ENCODE results near the gene TCF3.
"Not testable (repeated sequence)": the region's sequence is repeated elsewhere in the genome, so short reads cannot be mapped to it uniquely, and the experiment has no call there.

Gene TCF3

DNA sequence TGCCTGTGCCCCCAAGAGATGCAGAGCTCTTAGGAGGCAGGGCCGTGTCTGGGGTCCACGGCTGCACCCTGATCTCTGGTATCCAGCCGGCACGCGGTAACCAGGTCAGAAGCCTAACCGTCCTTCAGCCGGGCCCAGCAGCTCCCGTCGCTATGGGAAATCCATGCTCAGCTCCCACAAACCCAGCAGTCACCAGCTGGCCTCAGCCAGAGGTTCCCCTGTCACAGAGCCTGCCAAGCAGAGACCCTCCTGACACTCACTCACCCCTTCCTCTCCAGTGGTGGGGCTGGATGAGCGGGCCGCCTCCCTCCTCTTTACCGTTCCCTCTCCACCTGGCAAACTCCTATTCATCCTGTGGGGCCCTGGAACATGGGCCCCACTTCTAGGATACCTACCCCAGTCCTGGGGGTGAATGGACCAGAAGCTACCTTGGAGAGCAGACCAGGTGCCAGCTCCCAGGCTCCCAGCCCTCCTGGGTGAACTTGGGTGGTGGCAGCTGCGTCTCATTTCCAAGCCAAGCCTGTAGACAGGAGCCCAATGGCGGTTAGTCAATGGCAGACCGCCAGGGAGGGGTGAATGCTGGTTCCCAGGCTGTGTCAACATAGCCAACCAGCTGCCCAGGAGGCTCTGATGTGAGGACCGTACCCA is 21.4 kb upstream of the TCF3 start:
- intact Hi-C loops (cut with DNase I), result no loop called here
- DNase-seq, result no peak

DNA sequence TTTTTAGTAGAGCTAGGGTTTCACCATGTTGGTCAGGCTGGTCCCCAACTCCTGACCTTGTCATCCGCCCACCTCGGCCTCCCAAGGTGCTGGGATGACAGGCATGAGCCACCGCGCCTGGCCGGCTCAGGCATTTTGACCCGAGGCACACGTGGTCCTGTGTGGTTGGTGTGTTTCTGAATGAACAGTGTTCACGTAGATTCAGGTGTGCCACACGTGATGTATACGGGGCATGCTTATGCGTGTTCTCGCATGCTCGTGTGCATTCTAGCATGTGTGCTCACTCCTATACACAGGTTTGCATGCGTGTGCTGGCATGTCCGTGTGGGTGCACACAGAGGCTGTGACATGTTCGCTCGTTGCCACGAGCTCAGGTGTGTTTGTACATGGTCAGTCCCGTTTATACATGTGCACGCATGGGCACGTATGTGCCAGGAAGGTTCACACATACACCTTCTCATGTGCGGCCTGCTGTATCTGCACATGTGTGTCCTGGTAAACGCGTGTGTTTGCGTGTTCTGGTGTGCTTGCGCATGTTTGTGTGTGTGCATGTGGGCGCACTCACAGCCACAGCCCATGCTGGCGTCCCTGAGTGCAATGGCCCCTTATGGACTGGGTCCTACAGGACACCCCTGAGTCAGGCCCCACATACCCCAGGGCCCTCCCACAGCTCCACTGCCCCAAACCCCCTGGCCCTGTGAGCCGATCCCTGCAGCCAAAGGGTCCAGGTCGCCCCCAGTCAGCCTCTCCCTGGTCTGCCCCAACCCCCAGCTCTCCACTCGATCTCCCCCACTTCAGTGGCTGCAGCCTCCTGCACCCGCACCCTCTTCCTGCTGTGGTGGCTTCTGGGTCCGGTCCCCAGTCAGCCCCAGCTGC is 20.6 kb upstream of the TCF3 start:
- DNase-seq, result no peak

DNA sequence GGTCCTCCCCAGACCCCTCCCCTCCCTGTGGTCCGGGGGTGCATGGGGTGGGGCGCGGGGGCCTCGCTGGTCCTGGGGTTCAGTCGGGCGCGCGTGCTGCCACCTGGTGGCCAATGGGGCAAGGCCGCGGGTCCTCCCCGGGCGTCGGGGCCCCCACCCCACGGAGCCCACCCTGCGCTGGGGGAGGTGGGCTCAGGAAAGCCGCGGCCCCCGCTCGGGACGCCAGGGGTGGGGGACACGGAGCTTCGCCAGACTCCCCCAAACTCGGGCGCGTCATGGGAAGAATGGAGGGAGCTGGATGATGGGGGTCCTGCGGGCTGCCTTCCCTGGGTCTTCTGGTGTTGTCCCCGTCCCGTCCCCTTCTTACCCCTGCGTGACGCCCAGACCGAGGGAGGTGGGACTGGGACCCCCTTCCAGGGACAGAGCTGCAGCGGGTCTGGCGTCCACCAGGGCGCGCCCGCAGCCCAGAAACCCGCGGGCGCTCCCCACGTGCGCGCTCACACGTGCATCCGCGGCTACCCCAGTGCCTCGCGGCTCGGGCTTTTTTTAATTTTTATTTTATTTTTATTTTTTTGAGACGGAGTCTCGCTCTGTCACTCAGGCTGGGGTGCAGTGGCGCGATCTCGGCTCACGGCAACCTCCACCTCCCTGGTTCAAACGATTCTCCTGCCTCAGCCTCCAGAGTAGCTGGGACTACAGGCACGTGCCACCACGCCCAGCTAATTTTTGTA is 19.8 kb upstream of the TCF3 start:
- intact Hi-C loops (cut with DNase I), result loop anchor here (1.0 kb wide), 1 partner anchor 126 kb away; no protein-coding TSS in a partner anchor
- peak in 4 of 10 donors; percentile 13 to 52 (median 32) for DNase-seq

More for the DNA sequence above, 20.6 kb upstream of the TCF3 start:
- intact Hi-C loops (cut with DNase I), result loop anchor here (1.0 kb wide), 1 partner anchor 127 kb away; no protein-coding TSS in a partner anchor

DNA sequence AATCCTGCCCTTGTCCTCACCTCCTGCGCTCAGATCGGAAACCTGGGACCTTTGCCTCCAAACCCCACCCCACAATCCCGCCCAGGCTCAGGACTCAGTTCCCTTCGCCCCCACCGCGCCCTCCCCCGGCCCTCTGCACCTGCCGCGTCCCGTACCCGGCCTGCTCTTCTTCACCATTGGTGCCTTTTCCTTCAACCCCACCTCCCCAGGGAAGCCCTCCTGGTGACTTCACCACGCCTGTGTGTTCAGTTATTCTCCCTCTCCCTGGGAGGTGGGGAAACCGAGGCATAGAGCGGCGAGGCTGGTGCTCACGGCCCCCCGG is 19.3 kb upstream of the TCF3 start:
- intact Hi-C loops (cut with DNase I), result loop anchor here (1.0 kb wide), 1 partner anchor 125 kb away; no protein-coding TSS in a partner anchor
- no peak for DNase-seq

DNA sequence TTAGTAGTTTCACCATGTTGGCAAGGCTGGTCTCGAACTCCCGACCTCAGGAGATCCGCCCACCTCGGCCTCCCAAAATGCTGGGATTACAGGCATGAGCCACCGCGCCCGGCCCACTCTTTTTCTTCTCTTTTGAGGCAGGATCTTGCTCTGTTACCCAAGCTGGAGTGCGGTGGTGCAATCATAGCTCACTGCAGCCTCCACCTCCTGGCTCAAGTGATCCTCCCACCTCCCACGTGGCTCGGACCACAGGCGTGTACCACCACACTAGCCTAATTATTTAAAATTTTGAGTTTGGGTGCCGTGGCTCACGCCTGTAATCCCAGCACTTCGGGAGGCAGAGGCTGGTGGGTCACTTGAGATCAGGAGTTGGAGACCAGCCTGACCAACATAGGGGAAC is 18.3 kb upstream of the TCF3 start:
- DNase-seq; intact Hi-C loops (cut with DNase I): not testable (repeated sequence)

DNA sequence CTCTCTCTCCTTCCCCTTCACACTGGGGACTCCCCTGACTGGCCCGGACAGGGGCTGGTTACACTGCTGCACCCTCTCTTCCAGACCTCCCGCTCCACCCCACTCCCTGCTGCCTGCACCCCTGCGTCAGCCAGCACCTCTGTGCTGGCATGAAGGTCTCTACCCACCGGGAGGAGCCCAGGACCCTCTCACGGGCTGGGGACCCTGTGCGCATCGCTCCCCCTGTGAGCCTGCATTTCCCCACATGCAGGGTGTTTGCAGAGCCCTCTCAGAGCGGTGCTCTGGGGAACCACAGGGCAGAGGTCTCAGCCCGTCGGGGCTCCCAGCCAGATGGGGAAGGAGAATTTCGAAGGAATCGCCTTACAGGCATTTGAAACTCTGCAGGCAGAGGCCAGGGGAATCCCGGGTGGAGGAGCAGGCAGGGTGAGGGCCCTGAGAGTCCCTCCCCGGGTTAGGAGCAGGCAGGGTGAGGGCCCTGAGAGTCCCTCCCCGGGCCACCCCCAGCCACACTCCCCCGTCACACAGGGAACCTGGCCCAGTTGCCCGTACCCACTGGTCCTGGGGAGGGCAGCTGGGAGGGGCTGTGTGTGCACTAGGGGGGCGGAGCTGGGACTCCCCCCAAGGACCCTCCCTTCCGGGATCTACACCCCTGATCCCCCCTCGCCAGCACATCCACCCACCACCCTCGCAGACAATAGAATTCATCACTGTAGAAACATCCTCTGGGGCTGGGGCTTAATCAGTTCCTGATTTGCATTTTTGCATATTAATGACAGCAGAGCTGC is 16.3 kb upstream of the TCF3 start:
- DNase-seq, result no peak
- intact Hi-C loops (cut with DNase I), result no loop called here

DNA sequence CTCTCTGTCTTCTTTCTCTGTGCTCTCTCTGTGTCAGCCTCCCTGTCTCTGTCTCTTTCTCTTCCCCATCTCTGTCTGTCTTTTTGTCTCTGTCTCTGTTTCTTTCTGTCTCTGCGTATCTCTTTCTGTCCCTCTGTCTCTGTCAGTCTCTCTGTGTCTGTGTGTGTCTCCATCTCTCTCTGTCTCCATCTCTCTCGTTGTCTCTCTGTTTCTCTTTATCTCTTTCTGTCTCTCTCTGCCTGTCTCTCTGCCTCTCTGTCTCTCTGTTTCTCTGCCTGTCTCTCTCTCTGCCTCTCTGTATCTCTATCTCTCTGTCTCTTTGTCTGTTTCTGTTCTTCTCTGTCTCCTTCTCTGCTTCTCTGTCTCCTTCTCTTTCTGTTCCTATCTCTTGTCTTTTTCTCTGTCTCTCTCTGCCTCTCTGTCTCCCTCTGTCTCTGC is 15.7 kb upstream of the TCF3 start:
- no peak for DNase-seq
- intact Hi-C loops (cut with DNase I), result no loop called here

DNA sequence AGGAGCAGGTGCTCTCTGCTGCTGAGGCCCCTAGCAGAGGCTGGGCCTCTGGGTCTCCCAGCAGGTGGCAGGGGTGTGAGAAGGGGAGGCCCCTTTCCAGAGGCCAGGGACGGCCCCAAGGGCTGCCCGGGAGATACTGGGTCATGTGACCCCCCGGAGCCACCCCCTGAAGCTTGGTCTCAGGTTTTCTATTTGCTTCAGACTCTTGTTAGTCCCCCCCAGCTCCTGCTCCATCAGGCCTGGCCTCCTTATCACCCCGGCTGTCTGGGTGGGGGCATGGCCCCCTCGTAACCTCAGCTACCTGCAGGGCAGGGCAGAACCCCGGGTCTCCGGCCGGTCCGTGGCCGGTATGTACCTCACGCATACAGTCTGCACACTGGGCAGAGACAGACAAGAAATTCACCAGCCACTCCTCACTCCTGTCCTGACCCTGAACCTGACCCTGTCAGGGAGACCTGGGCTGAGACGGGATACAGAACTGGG is 13.2 kb upstream of the TCF3 start:
- peak in 1 of 10 donors; percentile 78 for DNase-seq
- intact Hi-C loops (cut with DNase I), result no loop called here

DNA sequence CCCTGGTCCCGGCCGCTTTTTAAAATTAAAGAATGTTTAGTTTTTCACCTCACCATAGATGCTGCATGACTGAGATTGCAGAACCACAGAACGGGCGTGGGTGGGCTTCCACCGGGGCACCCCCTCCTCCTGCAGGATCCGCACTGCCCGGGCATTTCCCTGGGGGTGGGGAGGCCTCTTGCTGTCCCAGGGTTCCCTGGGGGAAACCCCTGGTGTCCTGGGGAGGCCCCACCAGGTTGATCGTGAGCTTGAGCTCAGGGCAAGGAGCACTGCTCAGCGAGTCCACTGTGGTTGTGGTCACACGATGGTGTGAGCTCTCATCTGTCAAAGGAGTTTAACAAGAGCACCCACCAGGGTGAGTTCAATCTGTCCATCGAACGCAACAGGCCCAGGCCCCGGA is 11.4 kb upstream of the TCF3 start:
- intact Hi-C loops (cut with DNase I), result no loop called here
- no peak for DNase-seq

DNA sequence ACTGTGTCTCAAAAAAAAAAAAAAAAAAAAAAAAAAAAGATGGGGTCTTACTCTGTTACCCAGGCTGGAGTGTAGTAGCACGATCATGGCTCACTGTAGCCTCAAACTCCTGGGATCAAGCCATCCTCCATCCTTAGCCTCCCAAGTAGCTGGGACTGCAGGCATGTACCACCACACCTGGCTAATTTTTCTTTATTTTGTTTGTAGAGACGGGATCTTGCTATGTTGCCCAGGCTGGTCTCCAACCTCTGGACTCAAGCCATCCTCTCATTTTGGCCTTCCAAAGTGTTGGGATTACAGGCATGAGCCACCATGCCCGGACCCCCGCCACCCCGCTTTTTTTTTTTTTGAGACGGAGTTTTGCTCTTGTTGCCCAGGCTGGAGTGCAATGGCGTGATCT is 10.8 kb upstream of the TCF3 start:
- DNase-seq; intact Hi-C loops (cut with DNase I): not testable (repeated sequence)

DNA sequence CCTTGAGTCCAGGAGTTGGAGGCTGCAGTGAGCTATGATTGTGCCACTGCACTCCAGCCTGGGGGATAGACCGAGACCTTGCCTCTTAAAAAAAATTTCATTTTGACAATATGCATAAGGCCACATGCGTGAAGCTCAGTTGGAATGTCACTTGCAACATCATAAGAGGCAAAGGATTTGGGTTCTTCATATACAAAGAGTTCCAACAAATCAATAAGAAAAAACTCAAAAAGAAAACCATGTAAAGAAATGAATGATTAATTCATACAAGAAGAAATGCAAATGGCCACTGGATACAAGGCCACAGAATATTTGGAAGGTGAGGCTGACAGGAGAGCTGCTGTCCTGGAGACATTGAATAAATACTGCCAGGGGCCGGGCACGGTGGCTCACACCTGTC is 9.6 kb upstream of the TCF3 start:
- DNase-seq, result no peak
- intact Hi-C loops (cut with DNase I), result loop anchor here (2.0 kb wide), 1 partner anchor 41 kb away; no protein-coding TSS in a partner anchor

DNA sequence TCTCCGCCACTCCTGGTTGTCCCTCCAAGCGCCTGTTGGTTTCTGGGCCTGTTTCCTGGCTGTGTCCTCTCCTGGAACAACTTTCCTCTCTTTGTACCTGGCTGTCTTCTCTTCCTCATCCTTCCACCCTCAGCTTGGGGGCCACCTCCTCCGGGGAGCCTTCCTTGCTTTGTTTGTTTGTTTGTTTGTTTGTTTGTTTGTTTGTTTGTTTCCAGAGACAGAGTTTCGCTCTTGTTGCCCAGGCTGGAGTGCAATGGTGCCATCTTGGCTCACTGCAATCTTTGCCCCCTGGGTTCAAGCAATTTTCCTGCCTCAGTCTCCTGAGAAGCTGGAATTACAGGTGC is 6.6 kb upstream of the TCF3 start:
- intact Hi-C loops (cut with DNase I), result no loop called here
- no peak for DNase-seq

DNA sequence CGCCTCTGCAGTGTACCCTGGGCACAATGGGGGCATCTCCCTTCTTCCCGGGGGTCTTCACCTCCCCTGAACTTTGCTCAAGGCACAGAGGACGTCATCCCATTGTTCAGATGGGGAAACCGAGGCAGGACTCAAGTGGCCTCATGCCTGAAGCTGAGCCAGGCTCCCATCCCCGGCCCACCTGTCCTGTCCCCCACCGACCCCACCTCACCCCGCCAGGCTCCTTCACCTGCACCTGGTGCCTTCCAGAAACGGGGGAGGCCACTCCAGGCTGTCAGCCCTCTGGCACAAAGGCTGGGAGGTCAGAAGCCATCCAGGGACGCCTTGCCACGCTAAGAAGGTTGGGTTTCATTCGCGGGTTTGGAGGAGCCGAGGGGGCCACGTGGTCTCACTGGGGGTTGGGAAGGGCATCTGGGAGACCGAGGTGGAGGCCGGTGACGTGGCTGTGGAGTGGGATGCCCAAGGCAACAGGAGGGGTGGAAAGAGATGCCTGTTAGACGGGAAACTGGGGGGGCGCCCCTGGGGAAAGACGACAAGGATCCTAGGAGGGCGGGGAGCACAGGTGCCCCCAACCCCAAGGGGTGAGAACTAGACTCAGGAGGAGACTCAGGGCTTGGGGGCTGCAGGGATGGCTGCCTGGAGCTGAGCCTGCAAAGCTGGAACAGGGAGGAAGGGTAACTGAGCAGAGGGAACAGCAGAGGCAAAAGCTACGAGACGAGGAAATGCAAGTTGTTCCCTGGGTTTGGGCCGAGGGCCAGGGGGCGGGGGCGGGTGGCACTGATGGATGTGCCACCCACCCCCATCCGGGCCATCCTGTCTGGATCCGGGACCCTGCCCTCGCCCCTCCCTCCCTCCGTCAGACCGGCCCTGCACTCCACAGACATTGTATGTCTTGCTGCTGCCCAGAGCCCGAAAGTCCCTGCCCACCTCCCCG is 6.0 kb upstream of the TCF3 start:
- DNase-seq, result no peak
- intact Hi-C loops (cut with DNase I), result no loop called here

DNA sequence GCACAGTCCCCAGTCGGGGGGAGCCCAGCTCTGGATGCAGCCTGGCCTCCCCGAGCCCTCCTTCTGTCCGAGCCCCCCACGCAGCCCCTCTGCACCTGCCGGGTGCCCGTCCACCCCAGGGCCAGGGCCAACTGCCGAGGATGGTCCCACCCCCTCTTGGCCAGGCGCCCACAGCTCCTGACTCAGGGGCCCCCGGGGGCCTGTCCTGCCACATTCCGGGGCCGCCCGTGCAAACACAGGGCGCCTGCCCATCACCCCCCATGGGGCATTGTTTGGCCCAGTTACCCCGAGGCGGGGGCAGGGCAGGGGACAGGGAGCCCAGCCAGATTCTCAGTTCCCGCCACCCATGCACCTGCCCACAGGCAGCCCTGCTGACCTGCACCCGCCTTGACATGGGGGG is 5.3 kb upstream of the TCF3 start:
- DNase-seq, result no peak
- intact Hi-C loops (cut with DNase I), result no loop called here

DNA sequence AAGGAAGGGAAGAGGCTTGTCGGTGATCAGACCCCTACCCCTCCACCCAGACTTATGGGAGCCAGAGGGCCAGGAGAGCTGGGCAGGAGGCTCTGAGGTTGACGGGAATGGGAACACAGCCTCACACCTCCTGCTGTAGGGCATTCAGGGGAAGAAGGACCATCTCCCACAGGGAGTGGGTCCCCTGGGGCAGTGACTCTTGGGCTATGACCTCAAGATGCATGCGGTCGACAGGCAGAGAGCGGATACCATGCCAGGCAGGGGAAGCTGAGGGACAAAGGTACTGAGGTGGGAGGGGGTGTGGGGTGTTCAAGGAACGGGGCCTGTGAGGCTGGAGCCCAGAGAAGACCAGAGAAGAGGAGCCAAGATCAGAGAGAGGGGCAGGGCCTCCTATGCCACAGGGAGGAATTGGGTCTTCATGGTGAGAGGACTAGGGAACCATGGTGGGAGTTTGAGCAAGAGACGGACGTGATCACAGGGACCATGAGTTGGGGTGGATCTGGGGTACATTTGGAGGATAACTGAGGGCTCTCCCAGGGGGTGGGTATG is 4.6 kb upstream of the TCF3 start:
- intact Hi-C loops (cut with DNase I), result no loop called here
- no peak for DNase-seq

DNA sequence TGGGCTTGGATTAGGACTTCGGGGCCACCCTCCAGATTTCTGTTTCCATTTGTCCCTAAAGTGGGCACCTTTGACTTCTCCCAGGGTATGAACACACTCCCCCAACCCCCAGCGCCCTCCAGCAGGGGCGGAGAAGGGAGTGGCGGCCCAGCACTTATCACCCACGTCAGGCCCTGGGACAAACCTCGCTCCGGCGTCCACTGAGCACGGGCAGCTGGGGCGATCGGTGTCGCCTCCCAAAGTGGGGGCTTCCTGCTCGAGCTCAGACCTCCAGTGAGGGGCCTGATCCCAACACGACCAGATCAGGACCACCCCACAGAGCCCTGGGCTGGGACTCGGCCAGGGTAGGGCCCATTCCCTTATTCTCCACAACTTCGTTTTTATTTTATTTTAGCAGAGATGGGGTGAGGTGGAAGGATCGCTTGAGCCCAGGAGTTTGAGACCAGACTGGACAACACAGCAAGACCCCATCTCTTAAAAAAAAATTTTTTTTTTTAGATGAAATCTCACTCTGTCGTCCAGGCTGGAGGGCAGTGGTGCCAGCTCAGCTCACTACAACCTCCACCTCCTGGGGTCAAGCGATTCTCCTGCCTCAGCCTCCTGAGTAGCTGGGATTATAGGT is 3.7 kb upstream of the TCF3 start:
- intact Hi-C loops (cut with DNase I), result no loop called here
- DNase-seq, result no peak

DNA sequence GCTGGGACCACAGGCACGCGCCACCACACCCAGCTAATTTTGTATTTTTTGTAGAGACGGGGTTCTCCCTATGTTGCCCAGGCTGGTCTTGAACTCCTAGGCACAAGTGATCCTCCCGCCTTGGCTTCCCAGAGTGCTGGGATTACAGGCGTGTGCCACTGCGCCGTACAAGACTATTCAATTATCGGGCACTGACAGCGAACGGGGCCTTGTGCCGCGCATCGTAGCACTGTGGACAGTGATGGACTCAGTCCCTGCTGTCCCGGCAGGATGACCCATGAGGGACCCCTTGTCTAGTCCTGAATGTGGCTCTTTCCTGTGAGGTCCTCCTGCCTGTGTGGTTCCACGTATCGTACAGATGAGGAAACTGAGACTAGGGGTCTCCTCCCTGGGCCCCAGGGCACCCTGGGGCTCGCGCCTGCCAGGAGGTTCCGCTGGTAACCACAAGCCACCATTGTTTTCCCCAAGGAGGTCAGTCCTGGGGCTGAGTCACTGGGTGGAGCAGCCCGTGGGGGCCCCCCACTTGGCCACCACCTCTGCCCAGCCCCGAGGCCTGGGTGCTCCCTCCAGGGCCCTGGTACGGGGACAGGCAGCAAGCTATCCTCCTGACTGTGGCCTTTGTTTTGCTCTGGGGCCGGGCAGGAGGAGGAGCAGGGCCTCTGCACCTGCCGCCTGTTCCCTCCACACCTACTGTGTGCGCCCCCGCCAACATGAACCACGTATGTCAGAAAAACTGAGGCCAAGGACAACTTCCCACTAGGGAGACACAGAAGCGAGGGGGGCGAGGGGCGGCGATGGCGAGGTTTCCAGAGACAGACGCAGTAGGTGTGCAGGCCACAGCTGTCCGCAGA is 2.9 kb upstream of the TCF3 start:
- DNase-seq, result no peak
- intact Hi-C loops (cut with DNase I), result no loop called here
